Peyer's patch (tissue), 4 donors: Measurements from ENCODE around the gene TBC1D8B.

Source experiments
- CTCF ChIP-seq, 6 experiments: fragments of 450-650 bp in 4 of 6; fragments of 200-600 bp in 2 of 6; sonication (generic) in 1 of 6; IDR thresholded peaks; one replicate each; pipeline ENCODE4 v1.5.1; 2017 to 2019; ENCODE audit warnings: antibody characterized with exemption in 6 of 6, mild to moderate bottlenecking in 3 of 6, moderate library complexity in 1 of 6
- POLR2A ChIP-seq, 2 donors: fragments of 450-650 bp; IDR thresholded peaks; one replicate each; pipeline ENCODE4 v1.5.1; 2017; ENCODE audit warnings: antibody characterized with exemption in 2 of 2, mild to moderate bottlenecking in 2 of 2, moderate library complexity in 2 of 2

- TF ChIP-seq POLR2A (IDR thresholded peaks at IDR 0.05), result no peak
- TF ChIP-seq CTCF (IDR thresholded peaks at IDR 0.05), result no peak
Measured at GRCh38 chrX:106774981-106775380, 27.5 kb upstream of the TBC1D8B start.
